ENCODE results near the gene STARD13.

The STARD13 gene

DNA sequence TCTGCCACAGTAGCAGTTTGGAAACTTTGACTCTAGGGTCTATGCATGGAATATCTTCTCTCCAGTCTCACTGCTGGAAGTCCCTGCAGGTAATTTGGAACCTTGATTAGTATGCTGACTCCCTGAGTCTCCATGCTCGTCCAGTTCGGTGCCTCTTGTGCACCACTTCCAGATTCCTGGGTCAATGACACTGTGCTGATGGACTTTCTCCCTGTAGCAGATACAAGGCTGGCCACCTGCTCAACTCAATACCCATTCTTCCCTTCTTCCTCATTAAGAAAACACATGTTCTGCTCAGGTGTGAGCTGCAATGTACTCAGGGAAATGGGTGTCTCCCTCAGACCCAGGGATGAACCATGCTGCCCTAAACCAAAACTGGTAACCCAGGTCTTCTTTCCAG lies 170.3 kb downstream of the STARD13 start:
- no peaks in the 10 kb centered on the region for H3K4me1 ChIP-seq (ENCODE audit: control insufficient read depth, insufficient read depth, low read length, poor library complexity, severe bottlenecking)
- H3K9me3 ChIP-seq (ENCODE audit: control insufficient read depth, low read length): no peaks in the 10 kb centered on the region
- H3K27ac ChIP-seq (ENCODE audit: insufficient read depth, low read length, poor library complexity, severe bottlenecking): no peak overlapping the region
- no peaks in the 10 kb centered on the region for H3K36me3 ChIP-seq (ENCODE audit: control insufficient read depth, insufficient read depth, low read length)
- DNase-seq: no peak
- H3K27me3 ChIP-seq (replicated peaks; ENCODE audit: control insufficient read depth, insufficient read depth, low read length, poor library complexity, severe bottlenecking): no peaks in the 10 kb centered on the region
- H3K4me3 ChIP-seq (ENCODE audit: insufficient read depth, low read depth, low read length, poor library complexity, severe bottlenecking): no peak overlapping the region

DNA sequence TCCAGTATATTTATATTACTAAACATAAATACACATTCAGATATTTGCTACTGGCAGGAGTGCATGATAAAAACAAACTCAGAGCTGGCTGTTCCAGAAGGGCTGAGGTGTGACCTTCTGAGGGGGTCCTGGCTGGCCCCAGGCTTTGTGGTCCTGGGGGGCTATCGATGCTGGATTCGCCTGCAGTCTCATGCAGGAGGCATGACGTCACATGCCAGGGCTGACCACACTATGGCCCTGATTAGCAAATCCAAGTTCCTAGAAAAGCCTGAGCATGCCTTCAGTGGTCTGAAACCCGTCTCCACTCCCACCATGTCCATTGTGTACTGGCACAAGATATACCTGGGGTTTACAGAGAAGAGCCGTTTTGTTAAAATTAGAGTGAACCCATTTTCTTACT lies 171.4 kb downstream of the STARD13 start:
- DNase-seq: no peak
- H3K36me3 ChIP-seq (ENCODE audit: control insufficient read depth, insufficient read depth, low read length): no peaks in the 10 kb centered on the region
- H3K27me3 ChIP-seq (replicated peaks; ENCODE audit: control insufficient read depth, insufficient read depth, low read length, poor library complexity, severe bottlenecking): no peaks in the 10 kb centered on the region
- H3K27ac ChIP-seq (ENCODE audit: insufficient read depth, low read length, poor library complexity, severe bottlenecking): no peak overlapping the region
- H3K9me3 ChIP-seq (ENCODE audit: control insufficient read depth, low read length): no peaks in the 10 kb centered on the region
- no peaks in the 10 kb centered on the region for H3K4me1 ChIP-seq (ENCODE audit: control insufficient read depth, insufficient read depth, low read length, poor library complexity, severe bottlenecking)
- no peak overlapping the region for H3K4me3 ChIP-seq (ENCODE audit: insufficient read depth, low read depth, low read length, poor library complexity, severe bottlenecking)

GRCh38 chr13:33112766-33113165 lies 172.8 kb downstream of the STARD13 start:
- Histone ChIP-seq H3K27ac (ENCODE audit: insufficient read depth, low read length, poor library complexity, severe bottlenecking) (no peak overlapping the region), H3K4me3 (ENCODE audit: insufficient read depth, low read depth, low read length, poor library complexity, severe bottlenecking) (no peak overlapping the region), H3K9me3 (ENCODE audit: control insufficient read depth, low read length) (no peaks in the 10 kb centered on the region), H3K27me3 (replicated peaks; ENCODE audit: control insufficient read depth, insufficient read depth, low read length, poor library complexity, severe bottlenecking) (no peaks in the 10 kb centered on the region), H3K36me3 (ENCODE audit: control insufficient read depth, insufficient read depth, low read length) (no peaks in the 10 kb centered on the region), H3K4me1 (ENCODE audit: control insufficient read depth, insufficient read depth, low read length, poor library complexity, severe bottlenecking) (no peaks in the 10 kb centered on the region)
- DNase-seq: no peak

- H3K36me3 ChIP-seq (ENCODE audit: control insufficient read depth, insufficient read depth, low read length): no peaks in the 10 kb centered on the region
- no peak for DNase-seq
- no peaks in the 10 kb centered on the region for H3K9me3 ChIP-seq (ENCODE audit: control insufficient read depth, low read length)
- no peaks in the 10 kb centered on the region for H3K4me1 ChIP-seq (ENCODE audit: control insufficient read depth, insufficient read depth, low read length, poor library complexity, severe bottlenecking)
- no peak overlapping the region for H3K27ac ChIP-seq (ENCODE audit: insufficient read depth, low read length, poor library complexity, severe bottlenecking)
- no peak overlapping the region for H3K4me3 ChIP-seq (ENCODE audit: insufficient read depth, low read depth, low read length, poor library complexity, severe bottlenecking)
- H3K27me3 ChIP-seq (replicated peaks; ENCODE audit: control insufficient read depth, insufficient read depth, low read length, poor library complexity, severe bottlenecking): no peaks in the 10 kb centered on the region
Observed at GRCh38 chr13:33111414-33112110, 174.0 kb downstream of the STARD13 start.

DNA sequence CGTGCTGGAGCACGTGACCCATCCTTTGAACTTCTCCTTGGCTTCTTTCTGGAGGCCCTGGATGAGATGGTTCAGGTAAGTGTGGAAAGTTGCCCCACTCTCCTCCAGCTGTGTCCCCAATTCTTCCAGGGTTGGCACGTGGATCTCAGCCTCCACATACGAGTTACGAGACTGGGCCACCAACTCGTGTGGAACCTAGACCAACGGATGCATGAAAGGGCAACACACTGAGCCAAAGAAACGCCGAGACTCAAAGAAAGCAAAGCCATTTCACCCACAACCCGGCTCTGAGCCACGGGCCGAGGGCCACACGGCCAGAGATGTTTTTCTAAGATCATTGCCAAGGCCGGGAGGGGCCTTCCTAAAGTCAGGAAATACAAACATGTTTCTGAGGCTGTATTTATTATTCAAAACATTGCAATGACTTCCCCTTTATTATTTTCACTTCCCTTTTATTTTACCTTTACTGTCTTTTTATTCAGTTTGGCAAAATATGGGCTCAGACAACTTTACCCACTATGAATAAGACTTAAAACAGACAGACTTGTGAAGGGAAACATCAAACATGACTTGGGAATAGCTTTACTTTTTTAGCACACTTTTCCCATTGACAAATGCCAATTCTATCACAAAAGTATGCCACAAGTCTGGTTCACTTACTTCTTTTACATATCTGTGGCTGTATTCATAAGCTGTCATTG lies 174.7 kb downstream of the STARD13 start:
- Histone ChIP-seq H3K36me3 (ENCODE audit: control insufficient read depth, insufficient read depth, low read length) (no peaks in the 10 kb centered on the region), H3K27me3 (replicated peaks; ENCODE audit: control insufficient read depth, insufficient read depth, low read length, poor library complexity, severe bottlenecking) (no peaks in the 10 kb centered on the region), H3K4me3 (ENCODE audit: insufficient read depth, low read depth, low read length, poor library complexity, severe bottlenecking) (no peak overlapping the region), H3K27ac (ENCODE audit: insufficient read depth, low read length, poor library complexity, severe bottlenecking) (no peak overlapping the region), H3K4me1 (ENCODE audit: control insufficient read depth, insufficient read depth, low read length, poor library complexity, severe bottlenecking) (no peaks in the 10 kb centered on the region), H3K9me3 (ENCODE audit: control insufficient read depth, low read length) (no peaks in the 10 kb centered on the region)
- DNase-seq: no peak

- Histone ChIP-seq H3K4me3 (ENCODE audit: insufficient read depth, low read depth, low read length, poor library complexity, severe bottlenecking) (no peak overlapping the region), H3K4me1 (ENCODE audit: control insufficient read depth, insufficient read depth, low read length, poor library complexity, severe bottlenecking) (no peaks in the 10 kb centered on the region)
Observed at GRCh38 chr13:33110386-33110712, 175.2 kb downstream of the STARD13 start.

GRCh38 chr13:33109801-33110200 lies 175.8 kb downstream of the STARD13 start:
- Histone ChIP-seq H3K4me1 (ENCODE audit: control insufficient read depth, insufficient read depth, low read length, poor library complexity, severe bottlenecking) (no peaks in the 10 kb centered on the region), H3K27ac (ENCODE audit: insufficient read depth, low read length, poor library complexity, severe bottlenecking) (no peak overlapping the region), H3K36me3 (ENCODE audit: control insufficient read depth, insufficient read depth, low read length) (no peaks in the 10 kb centered on the region), H3K27me3 (replicated peaks; ENCODE audit: control insufficient read depth, insufficient read depth, low read length, poor library complexity, severe bottlenecking) (no peaks in the 10 kb centered on the region), H3K9me3 (ENCODE audit: control insufficient read depth, low read length) (no peaks in the 10 kb centered on the region), H3K4me3 (ENCODE audit: insufficient read depth, low read depth, low read length, poor library complexity, severe bottlenecking) (no peak overlapping the region)
- DNase-seq: no peak

More at GRCh38 chr13:33110386-33110712, 175.2 kb downstream of the STARD13 start:
- no peak overlapping the region for H3K27ac ChIP-seq (ENCODE audit: insufficient read depth, low read length, poor library complexity, severe bottlenecking)
- H3K9me3 ChIP-seq (ENCODE audit: control insufficient read depth, low read length): no peaks in the 10 kb centered on the region
- no peaks in the 10 kb centered on the region for H3K36me3 ChIP-seq (ENCODE audit: control insufficient read depth, insufficient read depth, low read length)
- no peak for DNase-seq
- no peaks in the 10 kb centered on the region for H3K27me3 ChIP-seq (replicated peaks; ENCODE audit: control insufficient read depth, insufficient read depth, low read length, poor library complexity, severe bottlenecking)

DNA sequence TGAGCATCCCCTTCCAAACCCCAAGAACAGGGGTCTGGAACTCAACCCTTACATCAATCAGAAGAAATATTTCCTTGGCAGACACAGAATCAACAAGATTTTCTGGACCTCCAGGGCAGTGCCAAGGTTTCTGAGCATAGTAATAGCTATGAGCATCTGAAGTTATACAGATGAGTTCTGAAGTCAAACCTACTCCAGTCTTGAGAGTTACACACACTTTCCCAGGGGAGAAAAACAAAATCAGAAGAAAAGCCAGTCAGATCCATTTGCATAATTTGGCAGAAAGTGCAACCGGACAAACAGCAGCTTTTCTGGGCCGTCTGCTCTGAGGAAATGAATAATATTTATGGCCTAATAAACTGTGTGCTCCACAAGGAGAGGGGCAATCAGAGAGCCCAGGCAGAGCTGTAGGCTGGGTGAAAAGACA lies 176.3 kb downstream of the STARD13 start:
- H3K27me3 ChIP-seq (replicated peaks; ENCODE audit: control insufficient read depth, insufficient read depth, low read length, poor library complexity, severe bottlenecking): no peaks in the 10 kb centered on the region
- no peak overlapping the region for H3K27ac ChIP-seq (ENCODE audit: insufficient read depth, low read length, poor library complexity, severe bottlenecking)
- no peak for DNase-seq
- no peaks in the 10 kb centered on the region for H3K4me1 ChIP-seq (ENCODE audit: control insufficient read depth, insufficient read depth, low read length, poor library complexity, severe bottlenecking)
- no peak overlapping the region for H3K4me3 ChIP-seq (ENCODE audit: insufficient read depth, low read depth, low read length, poor library complexity, severe bottlenecking)
- no peaks in the 10 kb centered on the region for H3K9me3 ChIP-seq (ENCODE audit: control insufficient read depth, low read length)
- no peaks in the 10 kb centered on the region for H3K36me3 ChIP-seq (ENCODE audit: control insufficient read depth, insufficient read depth, low read length)

DNA sequence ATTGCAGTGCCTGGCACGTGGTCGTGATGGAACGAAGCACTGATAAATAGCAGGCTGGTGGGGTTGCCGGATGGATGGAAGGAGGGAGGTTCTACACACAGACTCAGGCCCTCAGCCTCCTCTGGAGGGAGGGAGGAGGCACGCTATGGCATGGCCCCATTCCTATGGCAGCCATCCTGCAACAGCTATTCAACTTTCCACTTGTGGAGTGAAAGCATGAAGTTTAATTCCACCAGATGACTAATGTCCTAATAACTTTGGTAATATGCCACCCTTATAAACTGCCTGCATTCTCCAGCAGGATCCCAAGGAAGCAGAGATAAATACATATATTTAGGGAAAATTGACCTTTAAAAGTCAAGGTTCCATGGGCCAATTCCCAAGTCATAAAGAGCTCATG lies 176.9 kb downstream of the STARD13 start:
- DNase-seq: no peak
- H3K27me3 ChIP-seq (replicated peaks; ENCODE audit: control insufficient read depth, insufficient read depth, low read length, poor library complexity, severe bottlenecking): no peaks in the 10 kb centered on the region
- no peaks in the 10 kb centered on the region for H3K9me3 ChIP-seq (ENCODE audit: control insufficient read depth, low read length)
- H3K4me1 ChIP-seq (ENCODE audit: control insufficient read depth, insufficient read depth, low read length, poor library complexity, severe bottlenecking): no peaks in the 10 kb centered on the region
- no peak overlapping the region for H3K4me3 ChIP-seq (ENCODE audit: insufficient read depth, low read depth, low read length, poor library complexity, severe bottlenecking)
- H3K27ac ChIP-seq (ENCODE audit: insufficient read depth, low read length, poor library complexity, severe bottlenecking): no peak overlapping the region
- no peaks in the 10 kb centered on the region for H3K36me3 ChIP-seq (ENCODE audit: control insufficient read depth, insufficient read depth, low read length)

GRCh38 chr13:33107361-33107760 lies 178.2 kb downstream of the STARD13 start:
- no peak for DNase-seq
- no peaks in the 10 kb centered on the region for H3K36me3 ChIP-seq (ENCODE audit: control insufficient read depth, insufficient read depth, low read length)
- H3K27ac ChIP-seq (ENCODE audit: insufficient read depth, low read length, poor library complexity, severe bottlenecking): no peak overlapping the region
- H3K27me3 ChIP-seq (replicated peaks; ENCODE audit: control insufficient read depth, insufficient read depth, low read length, poor library complexity, severe bottlenecking): no peaks in the 10 kb centered on the region
- H3K9me3 ChIP-seq (ENCODE audit: control insufficient read depth, low read length): no peaks in the 10 kb centered on the region
- H3K4me1 ChIP-seq (ENCODE audit: control insufficient read depth, insufficient read depth, low read length, poor library complexity, severe bottlenecking): no peaks in the 10 kb centered on the region
- H3K4me3 ChIP-seq (ENCODE audit: insufficient read depth, low read depth, low read length, poor library complexity, severe bottlenecking): no peak overlapping the region
